Measurements from ENCODE around the gene UNCX.
"Not testable (repeated sequence)": the region's sequence is repeated elsewhere in the genome, so short reads cannot be mapped to it uniquely, and the experiment has no call there.

Gene UNCX

GRCh38 chr7:1196950-1197349 is 35.7 kb upstream of the UNCX start:
- DNase-seq (ENCODE audit: low read depth), result no peak
- H3K4me3 ChIP-seq (ENCODE audit: low read depth, low read length), result no peak overlapping the region
- no peak for TF ChIP-seq CTCF (conservative IDR thresholded peaks at IDR 0.05; ENCODE audit: low read depth, low read length)

- H3K4me3 ChIP-seq (ENCODE audit: low read depth, low read length), result no peak overlapping the region
- peak; percentile 55 for DNase-seq (ENCODE audit: low read depth)
- TF ChIP-seq CTCF (conservative IDR thresholded peaks at IDR 0.05; ENCODE audit: low read depth, low read length), result no peak
Observed at GRCh38 chr7:1197997-1198625, 34.6 kb upstream of the UNCX start.

- no peak overlapping the region for H3K4me3 ChIP-seq (ENCODE audit: low read depth, low read length)
- DNase-seq (ENCODE audit: low read depth), result peak; percentile 76
- TF ChIP-seq CTCF (conservative IDR thresholded peaks at IDR 0.05; ENCODE audit: low read depth, low read length), result no peak
Observed at GRCh38 chr7:1200045-1200444, 32.6 kb upstream of the UNCX start.

- H3K4me3 ChIP-seq (ENCODE audit: low read depth, low read length), result no peak overlapping the region
- TF ChIP-seq CTCF (conservative IDR thresholded peaks at IDR 0.05; ENCODE audit: low read depth, low read length), result no peak
- DNase-seq (ENCODE audit: low read depth), result no peak
Observed at GRCh38 chr7:1201916-1202315, 30.8 kb upstream of the UNCX start.

GRCh38 chr7:1202914-1203313 is 29.8 kb upstream of the UNCX start:
- H3K4me3 ChIP-seq (ENCODE audit: low read depth, low read length); DNase-seq (ENCODE audit: low read depth): not testable (repeated sequence)

GRCh38 chr7:1204460-1205140 is 28.1 kb upstream of the UNCX start:
- H3K4me3 ChIP-seq (ENCODE audit: low read depth, low read length), result no peak overlapping the region
- no peak for DNase-seq (ENCODE audit: low read depth)
- no peak for TF ChIP-seq CTCF (conservative IDR thresholded peaks at IDR 0.05; ENCODE audit: low read depth, low read length)

GRCh38 chr7:1205742-1206141 is 26.9 kb upstream of the UNCX start:
- H3K4me3 ChIP-seq (ENCODE audit: low read depth, low read length), result not testable (repeated sequence)

GRCh38 chr7:1209097-1209496 is 23.6 kb upstream of the UNCX start:
- no peak overlapping the region for H3K4me3 ChIP-seq (ENCODE audit: low read depth, low read length)
- no peak for TF ChIP-seq CTCF (conservative IDR thresholded peaks at IDR 0.05; ENCODE audit: low read depth, low read length)
- no peak for DNase-seq (ENCODE audit: low read depth)

More at GRCh38 chr7:1205742-1206141, 26.9 kb upstream of the UNCX start:
- DNase-seq (ENCODE audit: low read depth), result not testable (repeated sequence)
